ENCODE results near the gene MYO15A. TPM values are rescaled to one million over a fixed set of nuclear protein-coding genes. Genes with fewer than 3 reads are reported as not detected.

Gene MYO15A
- total RNA-seq, 1 donor from 2014 or later, result 0.33 TPM

DNA sequence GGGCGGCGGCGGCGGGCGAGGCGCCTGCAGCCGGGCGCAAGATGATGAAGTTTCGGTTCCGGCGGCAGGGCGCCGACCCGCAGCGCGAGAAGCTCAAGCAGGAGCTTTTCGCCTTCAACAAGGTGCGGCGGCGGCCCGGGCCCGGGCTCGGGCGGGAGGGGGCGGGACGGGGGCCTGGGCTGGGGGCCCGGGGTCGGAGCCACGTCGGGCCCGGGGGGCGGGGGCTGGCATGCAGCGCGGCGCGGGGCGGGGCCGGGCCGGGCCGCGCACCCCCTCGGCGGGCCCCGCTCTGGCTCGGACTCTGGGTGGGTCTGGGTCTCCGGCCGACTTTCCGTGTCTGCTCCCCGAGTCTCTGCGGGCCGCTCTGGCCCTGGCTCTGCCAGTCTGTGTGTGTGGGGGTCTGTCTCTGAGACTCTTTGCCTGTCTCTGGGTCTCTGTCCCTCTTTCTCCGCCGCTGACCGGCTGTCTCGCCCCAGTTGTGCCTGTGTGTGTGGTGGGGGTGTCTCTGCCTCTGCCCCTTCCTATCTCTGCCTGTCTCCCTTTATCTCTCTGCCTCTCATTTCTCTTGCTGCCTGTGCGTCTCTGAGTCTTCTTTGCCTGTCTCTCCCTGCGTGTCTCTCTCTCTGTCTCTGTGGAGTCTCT, 117.2 kb downstream of the MYO15A start:
- Histone ChIP-seq H3K36me3 (ENCODE audit: control insufficient read depth, insufficient read depth, low read length) (no peaks in the 10 kb centered on the region), H3K27me3 (ENCODE audit: control insufficient read depth, insufficient read depth, low read length) (no peaks in the 10 kb centered on the region), H3K4me3 (ENCODE audit: low read depth, low read length) (peak overlapping the region; percentile 68)
- TF ChIP-seq, protein P1, sequence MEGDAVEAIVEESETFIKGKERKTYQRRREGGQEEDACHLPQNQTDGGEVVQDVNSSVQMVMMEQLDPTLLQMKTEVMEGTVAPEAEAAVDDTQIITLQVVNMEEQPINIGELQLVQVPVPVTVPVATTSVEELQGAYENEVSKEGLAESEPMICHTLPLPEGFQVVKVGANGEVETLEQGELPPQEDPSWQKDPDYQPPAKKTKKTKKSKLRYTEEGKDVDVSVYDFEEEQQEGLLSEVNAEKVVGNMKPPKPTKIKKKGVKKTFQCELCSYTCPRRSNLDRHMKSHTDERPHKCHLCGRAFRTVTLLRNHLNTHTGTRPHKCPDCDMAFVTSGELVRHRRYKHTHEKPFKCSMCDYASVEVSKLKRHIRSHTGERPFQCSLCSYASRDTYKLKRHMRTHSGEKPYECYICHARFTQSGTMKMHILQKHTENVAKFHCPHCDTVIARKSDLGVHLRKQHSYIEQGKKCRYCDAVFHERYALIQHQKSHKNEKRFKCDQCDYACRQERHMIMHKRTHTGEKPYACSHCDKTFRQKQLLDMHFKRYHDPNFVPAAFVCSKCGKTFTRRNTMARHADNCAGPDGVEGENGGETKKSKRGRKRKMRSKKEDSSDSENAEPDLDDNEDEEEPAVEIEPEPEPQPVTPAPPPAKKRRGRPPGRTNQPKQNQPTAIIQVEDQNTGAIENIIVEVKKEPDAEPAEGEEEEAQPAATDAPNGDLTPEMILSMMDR (IDR thresholded peaks at IDR 0.05; ENCODE audit: insufficient read depth, low read length, poor library complexity, severe bottlenecking), result no peak
- no peak for DNase-seq (ENCODE audit: low read depth)

DNA sequence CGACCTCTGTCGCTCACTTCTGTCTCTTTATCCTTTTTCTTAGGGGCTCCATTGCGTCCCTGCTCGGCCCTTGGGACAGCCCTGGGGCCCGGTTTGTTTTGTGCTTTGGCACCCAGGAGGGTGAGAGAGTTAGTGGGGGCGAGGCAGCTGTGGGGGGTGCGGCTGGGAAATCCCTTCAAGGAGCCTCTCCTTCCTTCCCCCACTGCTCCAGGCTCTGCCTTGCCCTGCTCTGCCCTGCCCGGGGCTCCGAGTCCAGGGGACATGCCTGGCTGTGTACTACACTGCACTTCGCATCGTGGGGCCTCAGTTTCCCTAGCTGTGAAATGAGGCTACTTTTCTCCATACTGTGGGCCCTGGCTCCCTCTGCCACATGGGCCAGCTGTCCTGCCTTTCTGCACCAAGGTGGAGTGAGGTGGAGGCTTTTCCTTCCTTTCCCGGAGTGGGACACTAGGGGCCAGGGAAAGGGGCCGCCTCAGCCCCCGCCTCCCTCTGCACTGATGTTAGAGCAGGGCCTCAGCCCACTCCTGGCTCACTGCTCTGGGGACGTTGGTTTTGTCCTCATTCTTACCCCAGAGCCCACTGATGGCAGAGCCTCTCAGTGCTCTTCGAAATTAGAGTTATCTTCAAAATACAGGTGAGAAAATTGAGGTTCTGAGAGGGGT, 117.9 kb downstream of the MYO15A start:
- no peak for DNase-seq (ENCODE audit: low read depth)
- Histone ChIP-seq H3K27me3 (ENCODE audit: control insufficient read depth, insufficient read depth, low read length) (no peaks in the 10 kb centered on the region), H3K4me3 (ENCODE audit: low read depth, low read length) (peak overlapping the region; percentile 68), H3K36me3 (ENCODE audit: control insufficient read depth, insufficient read depth, low read length) (no peaks in the 10 kb centered on the region)
- TF ChIP-seq, protein P1 (IDR thresholded peaks at IDR 0.05; ENCODE audit: insufficient read depth, low read length, poor library complexity, severe bottlenecking), result no peak

DNA sequence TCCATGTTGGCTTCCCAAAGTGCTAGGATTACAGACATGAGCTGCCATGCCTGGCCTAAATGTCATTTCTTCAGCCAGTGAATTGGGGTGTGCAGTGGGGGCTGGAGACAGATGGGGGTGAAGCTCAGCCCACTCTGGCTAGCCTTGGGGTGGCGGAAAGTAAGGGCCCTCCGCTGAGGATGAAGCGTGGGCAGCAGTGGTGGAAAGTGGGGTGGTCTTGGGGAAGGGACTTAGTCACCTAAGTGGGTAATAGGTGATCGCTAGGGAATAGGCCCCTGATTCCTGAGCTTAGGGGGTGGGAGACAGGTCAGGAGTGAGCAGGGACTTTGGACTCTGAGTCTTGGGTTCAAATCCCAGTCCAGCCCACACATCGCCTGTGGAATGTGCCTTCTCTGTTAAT, 119.1 kb downstream of the MYO15A start:
- TF ChIP-seq, protein P1 (IDR thresholded peaks at IDR 0.05; ENCODE audit: insufficient read depth, low read length, poor library complexity, severe bottlenecking), result no peak
- Histone ChIP-seq H3K4me3 (ENCODE audit: low read depth, low read length) (no peak overlapping the region), H3K36me3 (ENCODE audit: control insufficient read depth, insufficient read depth, low read length) (no peaks in the 10 kb centered on the region), H3K27me3 (ENCODE audit: control insufficient read depth, insufficient read depth, low read length) (no peaks in the 10 kb centered on the region)
- no peak for DNase-seq (ENCODE audit: low read depth)

DNA sequence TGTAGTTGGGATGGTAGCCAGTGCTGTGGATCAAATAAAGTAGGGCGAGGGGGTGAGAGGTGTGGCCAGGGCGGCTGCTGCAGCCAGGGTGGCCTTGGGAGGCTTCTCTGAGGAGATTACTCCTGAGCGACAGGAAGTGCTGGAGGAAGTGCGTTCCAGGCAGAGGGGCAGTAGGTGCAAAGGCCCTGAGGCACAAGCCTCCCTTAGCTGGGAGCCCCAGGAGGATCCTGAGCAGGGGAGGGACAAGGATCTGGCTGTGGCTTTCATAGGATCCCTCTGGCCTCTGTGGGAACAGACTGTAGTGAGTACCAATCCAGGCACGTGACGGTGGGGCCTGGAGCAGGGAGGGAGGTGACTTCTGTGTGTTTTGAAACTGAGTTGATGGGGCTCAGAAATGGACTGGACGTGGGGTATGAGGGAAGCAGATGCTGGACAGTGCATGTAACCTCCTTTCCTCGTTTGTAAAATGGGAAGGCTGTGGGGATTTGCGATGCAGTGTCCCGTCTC, 119.7 kb downstream of the MYO15A start:
- DNase-seq (ENCODE audit: low read depth), result no peak
- no peaks in the 10 kb centered on the region for H3K36me3 ChIP-seq (ENCODE audit: control insufficient read depth, insufficient read depth, low read length)
- no peaks in the 10 kb centered on the region for H3K27me3 ChIP-seq (ENCODE audit: control insufficient read depth, insufficient read depth, low read length)
- no peak overlapping the region for H3K4me3 ChIP-seq (ENCODE audit: low read depth, low read length)
- TF ChIP-seq, protein P1 (IDR thresholded peaks at IDR 0.05; ENCODE audit: insufficient read depth, low read length, poor library complexity, severe bottlenecking), result no peak

DNA sequence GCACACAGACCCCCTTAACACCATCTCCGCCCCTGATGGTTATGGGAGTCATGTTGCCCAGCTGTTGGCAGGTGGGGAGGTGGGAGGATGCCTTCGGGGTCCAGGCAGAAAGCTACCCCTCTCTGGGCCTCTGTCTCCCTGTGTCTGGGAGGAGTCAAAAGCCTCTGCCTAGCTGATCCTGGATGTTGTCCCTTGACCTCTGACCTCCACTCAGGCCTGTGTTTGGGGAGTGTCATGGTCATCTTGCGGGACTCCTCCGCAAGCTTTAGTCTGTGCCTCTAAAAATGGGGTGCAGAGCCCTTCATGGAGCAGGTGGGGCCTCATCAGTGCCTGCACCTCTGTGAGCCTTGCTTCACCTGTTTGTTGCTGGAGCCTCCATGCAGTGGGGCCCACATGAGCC, 120.7 kb downstream of the MYO15A start:
- no peaks in the 10 kb centered on the region for H3K27me3 ChIP-seq (ENCODE audit: control insufficient read depth, insufficient read depth, low read length)
- no peak overlapping the region for H3K4me3 ChIP-seq (ENCODE audit: low read depth, low read length)
- DNase-seq (ENCODE audit: low read depth), result no peak
- peaks cover 2% of the 10 kb centered on the region for H3K36me3 ChIP-seq (ENCODE audit: control insufficient read depth, insufficient read depth, low read length)
- TF ChIP-seq, protein P1 (IDR thresholded peaks at IDR 0.05; ENCODE audit: insufficient read depth, low read length, poor library complexity, severe bottlenecking), result no peak

Other genes with a start within 250 kb of the MYO15A start
- gene TOM1L2, start 136.4 kb upstream of the MYO15A start, total RNA-seq, result 16.3 and 17.7 TPM in 2 replicates
- gene DRC3, start 135.9 kb upstream of the MYO15A start, total RNA-seq, result 3.9 and 17.7 TPM in 2 replicates
- gene ATPAF2, start 69.6 kb upstream of the MYO15A start, total RNA-seq, result 31.3 and 32.3 TPM in 2 replicates
- gene GID4, start 69.3 kb upstream of the MYO15A start, total RNA-seq, result 6.2 and 8.6 TPM in 2 replicates
- 40.0 and 42.5 TPM in 2 replicates for gene DRG2, start 20.8 kb upstream of the MYO15A start, total RNA-seq
- gene ALKBH5, start 75.1 kb downstream of the MYO15A start, total RNA-seq, result 103 and 105 TPM in 2 replicates
- gene LLGL1, start 116.9 kb downstream of the MYO15A start, total RNA-seq, result 53.7 and 63.1 TPM in 2 replicates
- gene FLII, start 150.0 kb downstream of the MYO15A start, total RNA-seq, result 512 and 579 TPM in 2 replicates
- gene MIEF2, start 151.9 kb downstream of the MYO15A start, total RNA-seq, result 29.6 and 78.8 TPM in 2 replicates
- 28.2 and 35.6 TPM in 2 replicates for gene TOP3A, start 206.2 kb downstream of the MYO15A start, total RNA-seq
- gene SMCR8, start 206.5 kb downstream of the MYO15A start, total RNA-seq, result 30.2 and 30.8 TPM in 2 replicates